Stomach (tissue), 9 donors: ENCODE results near the gene CDCA4. TPM values are rescaled to one million over a fixed set of nuclear protein-coding genes. Genes with fewer than 3 reads are reported as not detected.

Experiments
- DNase-seq, 2 donors: peaks; one replicate each; pipeline versions ENCODE4 v3.0.0 to v3.0.0-alpha.2; 2013 to 2019
- H3K27ac ChIP-seq, 5 donors: fragments of 200-600 bp in 4 of 5; sonication (generic) in 4 of 5; one replicate each; pipeline ENCODE4 v1.5.1; 2013 to 2019; ENCODE audit warnings: mild to moderate bottlenecking in 1 of 5, moderate library complexity in 1 of 5
- H3K27me3 ChIP-seq, 3 donors: fragments of 200-600 bp; sonication (generic); one replicate each; pipeline ENCODE4 v1.5.1; 2017 to 2019; ENCODE audit warnings: mixed run types in 1 of 3
- H3K36me3 ChIP-seq, 4 donors: fragments of 200-600 bp; sonication (generic); 1 replicate in 3 of 4; 2 replicates in 1 of 4; pipeline ENCODE4 v1.5.1; 2016 to 2019
- H3K4me1 ChIP-seq, 4 donors: fragments of 200-600 bp; sonication (generic); one replicate each; pipeline ENCODE4 v1.5.1; 2016 to 2019
- H3K4me3 ChIP-seq, 4 donors: fragments of 200-600 bp; sonication (generic) in 3 of 4; one replicate each; pipeline ENCODE4 v1.5.1; 2016 to 2019; ENCODE audit warnings: mild to moderate bottlenecking in 1 of 4
- H3K9me3 ChIP-seq, 4 donors: fragments of 200-600 bp; sonication (generic); one replicate each; pipeline ENCODE4 v1.5.1; 2016 to 2019
- EP300 ChIP-seq: sonication (generic); formaldehyde crosslinking; IDR thresholded peaks from one replicate; pipeline ENCODE4 v1.6.1; 2017; ENCODE audit warnings: antibody characterized with exemption
- POLR2A ChIP-seq, 4 donors: fragments of 450-650 bp; IDR thresholded peaks; one replicate each; pipeline ENCODE4 v1.6.1; 2016; ENCODE audit warnings: antibody characterized with exemption in 4 of 4, control low read depth in 2 of 4, mild to moderate bottlenecking in 1 of 4, moderate library complexity in 1 of 4
- POLR2AphosphoS5 ChIP-seq, 3 donors: sonication (generic); formaldehyde crosslinking; IDR thresholded peaks; one replicate each; pipeline ENCODE4 v1.6.1; 2016; ENCODE audit warnings: antibody characterized with exemption in 3 of 3
- WGBS, 5 donors: extraction: QIAGEN DNeasy Blood & Tissue Kit in 3 of 5; methylation state at CpG; one replicate each; pipeline versions ENCODE4 v1.1.5 to v1.1.7; 2013 to 2018; 5-methylcytosine and 5-hydroxymethylcytosine counted together
- intact Hi-C: fragments of 100-400 bp; cut with DNase I; formaldehyde crosslinking; loops from one replicate; pipeline ENCODE4 v1.15.1; 2023; ENCODE audit warnings: low total_unique reads
- polyA plus RNA-seq, 3 donors: library from polyadenylated mRNA; stranded (reverse); fragments of 200-250 nt; gene quantifications; one replicate each; pipeline ENCODE4 v1.2.3, GENCODE V29; 2013
- total RNA-seq, 5 donors: library from RNA; depleted of rRNA; stranded (reverse); fragments of >200 nt; gene quantifications; one replicate each; pipeline versions ENCODE4 v1.1.0 to v1.2.3, GENCODE V29; 2014 to 2016
- TF ChIP-seq, protein P1 (sequence below), 7 experiments: fragments of 450-650 bp in 4 of 7; fragments of 200-600 bp in 3 of 7; sonication (generic) in 3 of 7; IDR thresholded peaks; one replicate each; pipeline ENCODE4 v1.5.1; 2016 to 2019; ENCODE audit warnings: antibody characterized with exemption in 7 of 7, control low read depth in 2 of 7, mild to moderate bottlenecking in 1 of 7
- donor health status: healthy with polysubstance abuse.
- donor health status: Bipolar disorder and iron deficiency.
- donor health status: healthy.

Gene CDCA4
- total and polyA plus RNA-seq, 8 donors: 2.9 to 12.3 (median 6.4) TPM

DNA sequence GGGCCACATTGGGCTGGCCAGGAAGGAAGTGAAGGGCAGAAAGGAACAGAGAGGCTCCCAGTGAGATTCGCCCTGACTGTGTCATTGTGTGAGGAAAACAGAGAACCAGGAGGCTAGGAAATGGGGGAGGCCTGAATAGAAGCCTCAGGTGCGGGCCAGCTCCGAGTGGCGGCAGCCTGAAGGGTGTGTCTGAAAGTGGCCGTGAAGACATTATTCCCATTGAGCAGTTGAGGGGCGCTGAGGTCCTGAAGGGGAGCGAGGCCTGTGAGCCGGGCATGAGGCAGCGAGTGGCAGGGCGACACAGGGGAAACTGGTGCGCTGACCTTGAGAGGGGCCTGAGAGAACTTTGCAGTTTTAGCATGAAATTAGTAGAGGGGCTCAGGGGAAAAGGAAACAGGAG, 28.4 kb downstream of the CDCA4 start:
- H3K4me1 ChIP-seq: no peaks in the 10 kb centered on the region
- no peak overlapping the region for H3K4me3 ChIP-seq
- H3K36me3 ChIP-seq: peaks cover 10 to 62% (median 50%) of the 10 kb centered on the region in 4 donors
- TF ChIP-seq POLR2A (IDR thresholded peaks at IDR 0.05): no peak
- TF ChIP-seq, protein P1, sequence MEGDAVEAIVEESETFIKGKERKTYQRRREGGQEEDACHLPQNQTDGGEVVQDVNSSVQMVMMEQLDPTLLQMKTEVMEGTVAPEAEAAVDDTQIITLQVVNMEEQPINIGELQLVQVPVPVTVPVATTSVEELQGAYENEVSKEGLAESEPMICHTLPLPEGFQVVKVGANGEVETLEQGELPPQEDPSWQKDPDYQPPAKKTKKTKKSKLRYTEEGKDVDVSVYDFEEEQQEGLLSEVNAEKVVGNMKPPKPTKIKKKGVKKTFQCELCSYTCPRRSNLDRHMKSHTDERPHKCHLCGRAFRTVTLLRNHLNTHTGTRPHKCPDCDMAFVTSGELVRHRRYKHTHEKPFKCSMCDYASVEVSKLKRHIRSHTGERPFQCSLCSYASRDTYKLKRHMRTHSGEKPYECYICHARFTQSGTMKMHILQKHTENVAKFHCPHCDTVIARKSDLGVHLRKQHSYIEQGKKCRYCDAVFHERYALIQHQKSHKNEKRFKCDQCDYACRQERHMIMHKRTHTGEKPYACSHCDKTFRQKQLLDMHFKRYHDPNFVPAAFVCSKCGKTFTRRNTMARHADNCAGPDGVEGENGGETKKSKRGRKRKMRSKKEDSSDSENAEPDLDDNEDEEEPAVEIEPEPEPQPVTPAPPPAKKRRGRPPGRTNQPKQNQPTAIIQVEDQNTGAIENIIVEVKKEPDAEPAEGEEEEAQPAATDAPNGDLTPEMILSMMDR (IDR thresholded peaks at IDR 0.05): no peak
- TF ChIP-seq POLR2AphosphoS5 (IDR thresholded peaks at IDR 0.05): no peak
- TF ChIP-seq EP300: no peak
- H3K27me3 ChIP-seq: no peaks in the 10 kb centered on the region
- intact Hi-C loops: no loop called here
- no peak overlapping the region for H3K27ac ChIP-seq
- no peak for DNase-seq
- H3K9me3 ChIP-seq: no peaks in the 10 kb centered on the region
- 92 to 98% (median 95%) methylated on average over 11 of the region's 11 CpGs for WGBS, 5 donors

DNA sequence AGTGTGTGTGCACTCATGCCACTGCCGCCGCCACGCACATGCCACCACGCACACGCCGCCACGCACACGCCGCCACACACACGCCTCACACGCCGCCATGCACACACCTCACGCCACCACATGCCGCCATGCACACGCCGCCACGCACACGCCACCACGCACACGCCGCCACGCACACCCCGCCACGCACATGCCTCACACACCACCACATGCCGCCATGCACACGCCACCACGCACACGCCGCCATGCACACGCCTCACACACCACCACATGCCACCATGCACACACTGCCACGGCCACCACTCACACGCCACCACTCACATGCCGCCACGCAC, 29.0 kb downstream of the CDCA4 start:
- H3K36me3 ChIP-seq: peaks cover 10 to 62% (median 50%) of the 10 kb centered on the region in 4 donors
- DNase-seq: no peak
- 97 to 99% (median 98%) methylated on average over 17 to 34 of the region's 34 CpGs for WGBS, 5 donors
- intact Hi-C loops: no loop called here
- TF ChIP-seq POLR2A (IDR thresholded peaks at IDR 0.05): no peak
- TF ChIP-seq, protein P1 (IDR thresholded peaks at IDR 0.05): no peak
- no peak for TF ChIP-seq POLR2AphosphoS5 (IDR thresholded peaks at IDR 0.05)
- TF ChIP-seq EP300: no peak
- no peaks in the 10 kb centered on the region for H3K9me3 ChIP-seq
- peaks cover under 1 to 6% (median 3%) of the 10 kb centered on the region in 4 donors for H3K4me1 ChIP-seq
- H3K27ac ChIP-seq: no peak overlapping the region
- no peaks in the 10 kb centered on the region for H3K27me3 ChIP-seq
- no peak overlapping the region for H3K4me3 ChIP-seq

DNA sequence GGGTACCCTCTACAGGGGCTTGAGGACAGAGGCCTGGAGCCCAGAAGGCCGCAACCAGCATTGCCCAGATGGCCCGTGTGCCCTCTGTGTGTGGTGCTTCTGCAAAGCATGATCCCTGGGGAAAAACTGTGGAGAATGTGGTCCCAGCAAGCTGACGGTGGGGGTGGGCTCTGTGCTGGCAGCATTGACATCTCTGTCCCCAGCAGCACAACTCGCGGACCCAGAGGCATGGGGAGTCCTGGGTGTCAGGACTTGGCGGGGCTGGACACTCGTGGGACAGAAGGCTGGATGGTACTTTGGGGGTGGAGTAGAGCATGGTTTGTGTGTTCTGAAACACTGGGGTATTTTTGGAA, 31.0 kb downstream of the CDCA4 start:
- H3K9me3 ChIP-seq: no peaks in the 10 kb centered on the region
- peaks cover 10 to 19% (median 18%) of the 10 kb centered on the region in 4 donors for H3K4me1 ChIP-seq
- peaks cover 10 to 44% (median 34%) of the 10 kb centered on the region in 4 donors for H3K36me3 ChIP-seq
- H3K27me3 ChIP-seq: no peaks in the 10 kb centered on the region
- intact Hi-C loops: no loop called here
- no peak overlapping the region for H3K4me3 ChIP-seq
- 86 to 93% (median 88%) methylated on average over 7 of the region's 7 CpGs for WGBS, 5 donors
- TF ChIP-seq POLR2AphosphoS5 (IDR thresholded peaks at IDR 0.05): no peak
- TF ChIP-seq EP300: no peak
- no peak for TF ChIP-seq POLR2A (IDR thresholded peaks at IDR 0.05)
- TF ChIP-seq, protein P1 (IDR thresholded peaks at IDR 0.05): no peak
- no peak overlapping the region for H3K27ac ChIP-seq
- DNase-seq: no peak

DNA sequence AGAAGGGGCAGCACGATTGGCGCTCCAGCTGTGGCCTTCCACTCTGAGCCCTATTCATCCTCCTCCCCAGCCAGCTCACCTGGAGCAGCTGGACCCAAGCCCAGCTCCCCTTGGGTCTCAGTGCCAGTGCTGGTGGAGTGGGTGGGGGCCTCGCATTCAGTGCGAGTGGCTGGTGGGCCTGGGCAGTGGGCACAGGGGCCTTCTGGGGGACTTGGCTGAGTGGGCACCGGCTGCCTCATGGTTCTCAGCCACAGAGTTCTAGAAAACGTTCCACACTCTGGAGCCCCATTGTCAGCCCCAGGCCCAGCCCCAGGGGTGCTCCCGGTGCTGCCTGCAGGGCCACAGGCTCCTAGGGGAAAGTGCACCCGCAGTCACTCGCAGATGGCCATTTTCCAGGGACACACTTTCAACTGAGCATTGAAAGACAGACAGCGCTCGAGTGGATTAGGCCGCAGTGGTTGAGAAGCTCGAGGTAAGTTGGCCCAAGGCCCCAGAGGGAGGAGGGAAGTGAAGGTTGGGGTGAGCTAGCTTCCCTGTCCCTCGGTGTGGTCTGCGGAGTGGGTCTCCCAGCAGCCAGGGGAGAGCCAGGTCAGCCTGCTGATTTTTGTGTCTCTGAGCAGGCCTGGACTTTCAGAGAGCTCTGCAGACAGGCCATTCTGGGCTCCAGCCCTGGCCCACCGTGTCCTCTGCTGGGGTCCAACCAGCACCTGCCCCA, 31.5 kb downstream of the CDCA4 start:
- WGBS, 5 donors: 89 to 93% (median 93%) methylated on average over 14 to 16 of the region's 16 CpGs

More for the DNA sequence above, 31.5 kb downstream of the CDCA4 start:
- Histone ChIP-seq H3K27me3 (no peaks in the 10 kb centered on the region), H3K9me3 (no peaks in the 10 kb centered on the region), H3K36me3 (peaks cover 10 to 39% (median 30%) of the 10 kb centered on the region in 4 donors), H3K4me3 (no peak overlapping the region), H3K27ac (no peak overlapping the region), H3K4me1 (peaks cover 10 to 20% (median 19%) of the 10 kb centered on the region in 4 donors)
- intact Hi-C loops: no loop called here
- TF ChIP-seq POLR2A (IDR thresholded peaks at IDR 0.05): no peak
- TF ChIP-seq POLR2AphosphoS5 (IDR thresholded peaks at IDR 0.05): no peak
- TF ChIP-seq EP300: no peak
- TF ChIP-seq, protein P1 (IDR thresholded peaks at IDR 0.05): no peak
- DNase-seq: no peak
